Non-pigmented ciliary epithelial cell (primary cell): ENCODE measurements around the gene DNAJA1.
"Not testable (repeated sequence)": the region's sequence is repeated elsewhere in the genome, so short reads cannot be mapped to it uniquely, and the experiment has no call there.

Experiments
- DNase-seq: peaks from one replicate; pipeline ENCODE4 v3.0.0-alpha.2; 2010; ENCODE audit warnings: low read depth

DNAJA1 gene

GRCh38 chr9:33082128-33082527, 57.1 kb downstream of the DNAJA1 start:
- no peak for DNase-seq

GRCh38 chr9:33082538-33083326, 57.7 kb downstream of the DNAJA1 start:
- DNase-seq: no peak

DNA sequence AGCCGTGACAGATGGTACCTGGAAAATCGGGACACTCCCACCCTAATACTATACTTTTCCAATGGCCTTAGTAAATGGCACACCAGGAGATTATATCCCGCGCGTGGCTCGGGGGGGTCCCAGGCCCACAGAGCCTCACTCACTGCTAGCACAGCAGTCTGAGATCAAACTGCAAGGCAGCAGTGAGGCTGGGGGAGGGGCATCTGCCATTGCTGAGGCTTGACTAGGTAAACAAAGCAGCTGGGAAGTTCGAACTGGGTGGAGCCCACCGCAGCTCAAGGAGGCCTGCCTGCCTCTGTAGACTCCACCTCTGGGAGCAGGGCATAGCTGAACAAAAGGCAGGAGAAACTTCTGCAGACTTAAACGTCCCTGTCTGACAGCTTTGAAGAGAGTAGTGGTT, 60.6 kb downstream of the DNAJA1 start:
- DNase-seq: not testable (repeated sequence)
